Measurements from ENCODE around the gene KCNIP2.

The KCNIP2 gene

DNA sequence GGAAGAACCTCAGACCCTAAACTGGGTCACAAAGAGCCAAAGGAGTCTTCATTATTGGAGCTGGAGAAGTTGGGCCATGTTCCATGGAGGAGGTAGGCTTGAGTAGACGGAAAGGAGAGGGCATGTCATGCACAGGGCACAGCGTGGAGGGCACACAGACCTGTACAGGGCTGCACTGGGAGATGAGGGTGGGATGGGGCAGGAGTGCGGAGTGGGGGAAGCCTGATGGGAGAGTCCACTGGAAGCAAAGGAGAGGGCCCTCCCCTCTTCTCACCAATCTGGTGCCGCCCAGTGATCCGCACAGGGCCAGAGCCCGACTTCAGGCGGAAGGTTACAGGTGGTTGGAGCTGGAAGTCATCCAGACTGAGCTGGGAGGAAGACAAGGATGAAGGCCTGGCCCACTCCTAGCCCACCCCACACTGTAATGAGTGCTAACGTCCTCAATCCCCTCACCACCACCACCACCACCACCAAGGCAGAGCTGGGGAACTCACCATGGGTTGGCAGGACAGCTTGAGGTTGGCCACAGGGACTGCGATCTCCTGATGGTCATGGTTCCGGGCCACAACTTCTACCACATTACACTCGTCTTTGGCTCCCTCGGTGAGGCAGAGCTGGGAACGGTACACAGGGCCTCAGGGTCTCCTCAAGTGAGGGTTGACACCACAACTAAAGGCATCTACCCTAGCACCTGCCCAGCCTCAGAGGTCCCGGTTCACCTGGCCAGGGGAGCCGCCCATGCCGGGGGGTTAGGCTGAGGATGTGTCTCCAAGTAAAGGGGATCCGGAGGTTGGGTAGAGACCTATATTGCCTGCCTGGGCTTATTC, 61.4 kb downstream of the KCNIP2 start:
- no peak for DNase-seq

- DNase-seq: no peak
These were observed 62.0 kb downstream of the KCNIP2 start for GRCh38 chr10:101781655-101781983.

DNA sequence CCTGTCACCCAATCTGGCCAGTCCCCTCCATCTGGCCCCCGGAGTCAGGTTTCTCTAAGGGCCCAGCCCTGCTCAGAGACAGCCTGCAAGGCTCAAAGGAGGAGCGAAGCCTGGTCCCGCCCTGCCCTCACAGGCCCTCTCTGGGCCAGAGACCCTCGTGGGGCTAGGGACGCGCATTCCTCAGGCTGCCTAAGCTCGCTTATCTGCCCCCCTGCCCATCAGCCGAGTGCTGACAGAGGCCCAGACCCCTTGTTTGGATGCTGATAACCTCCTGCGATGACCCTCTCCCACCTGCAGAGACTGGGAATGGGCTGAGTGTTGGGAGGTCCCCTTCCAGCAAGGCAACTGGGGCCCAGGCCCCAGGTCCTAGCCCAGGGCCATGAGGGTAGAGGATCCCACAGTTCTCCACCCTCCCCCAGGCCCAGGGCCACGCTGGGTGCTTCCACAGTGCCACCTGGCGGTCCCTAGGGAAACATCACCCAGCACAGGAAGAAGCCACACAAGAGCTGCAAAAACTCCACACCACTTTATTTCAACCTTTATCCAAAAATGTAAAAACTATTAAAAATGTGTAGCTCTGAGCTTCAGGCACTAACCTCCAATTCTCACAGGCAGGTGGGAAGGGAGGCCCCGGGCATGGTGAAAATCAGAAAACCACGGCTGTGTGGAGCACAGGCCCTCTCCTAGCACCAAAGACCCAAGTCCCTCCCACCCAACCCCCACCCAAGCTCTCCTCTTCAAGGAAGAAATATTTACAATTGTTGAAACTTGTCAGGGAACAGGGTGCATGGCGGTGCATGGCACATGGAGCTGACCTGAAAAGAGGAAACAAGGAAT, 62.6 kb downstream of the KCNIP2 start:
- DNase-seq: peak; percentile 68 to 69

DNA sequence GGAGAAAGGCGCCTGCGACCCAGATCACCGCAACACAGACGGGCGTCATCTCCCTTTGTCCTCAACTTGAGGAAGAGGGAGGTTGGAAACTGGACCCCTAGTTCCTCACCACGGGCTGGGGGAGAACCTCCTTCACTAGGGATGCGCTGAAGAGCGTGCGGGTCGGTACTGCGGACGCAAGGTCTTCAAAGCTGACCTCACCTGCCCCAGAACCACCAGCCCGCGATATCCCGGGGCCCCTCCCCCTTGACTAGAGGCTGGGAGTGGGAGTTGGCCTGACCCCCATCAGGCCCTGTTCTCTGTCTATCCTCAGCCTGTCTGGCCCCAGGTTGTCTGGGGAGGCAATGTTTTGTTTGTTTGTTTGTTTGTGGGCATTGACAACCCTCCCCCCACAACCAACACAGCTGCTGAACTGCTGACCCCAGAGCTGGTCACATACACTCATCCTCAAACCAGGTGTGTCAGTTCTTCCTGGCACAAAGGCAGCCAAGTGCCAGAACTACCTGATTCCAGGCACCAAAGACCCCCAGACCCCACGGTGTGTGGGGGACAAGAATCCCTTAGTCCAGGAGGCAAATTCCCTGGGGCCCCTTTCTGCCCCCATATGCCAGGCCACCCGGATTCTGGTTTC, 63.3 kb downstream of the KCNIP2 start:
- DNase-seq: no peak

- peak; percentile 72 to 88 for DNase-seq
These were observed 63.9 kb downstream of the KCNIP2 start for GRCh38 chr10:101779544-101780186.

GRCh38 chr10:101778781-101779543, 64.6 kb downstream of the KCNIP2 start:
- no peak for DNase-seq

DNA sequence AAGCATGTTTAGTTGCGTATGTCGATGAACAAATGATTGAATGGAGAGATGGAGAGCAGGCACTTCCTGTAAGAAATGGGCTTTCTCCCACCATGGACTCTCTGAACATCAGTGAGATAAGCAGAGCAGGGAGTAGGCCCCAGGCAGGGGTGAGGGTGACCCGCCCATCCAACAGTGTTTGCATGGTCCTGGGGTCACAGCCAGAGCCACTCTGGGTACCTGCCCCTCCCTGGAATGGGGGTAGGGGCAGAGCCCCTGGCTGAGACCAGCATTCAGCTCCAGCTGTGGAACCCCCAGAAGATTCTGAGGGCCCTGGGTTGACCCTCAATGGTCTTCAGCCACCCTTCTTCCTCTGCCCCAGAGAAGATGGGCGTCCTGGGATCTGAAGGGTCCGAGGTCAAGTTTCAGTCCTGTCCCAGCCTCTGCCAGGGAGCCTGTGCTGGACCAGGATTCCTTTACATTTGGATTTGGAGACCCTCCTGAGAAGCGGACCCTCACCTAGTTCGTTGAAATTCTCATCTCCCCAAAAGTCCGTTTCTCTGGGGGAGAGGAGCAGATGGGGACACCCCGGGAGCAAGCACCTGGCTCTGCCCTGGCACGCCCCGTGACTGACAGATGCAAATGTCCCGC, 65.3 kb downstream of the KCNIP2 start:
- DNase-seq: no peak

GRCh38 chr10:101777619-101778145, 65.9 kb downstream of the KCNIP2 start:
- no peak for DNase-seq

DNA sequence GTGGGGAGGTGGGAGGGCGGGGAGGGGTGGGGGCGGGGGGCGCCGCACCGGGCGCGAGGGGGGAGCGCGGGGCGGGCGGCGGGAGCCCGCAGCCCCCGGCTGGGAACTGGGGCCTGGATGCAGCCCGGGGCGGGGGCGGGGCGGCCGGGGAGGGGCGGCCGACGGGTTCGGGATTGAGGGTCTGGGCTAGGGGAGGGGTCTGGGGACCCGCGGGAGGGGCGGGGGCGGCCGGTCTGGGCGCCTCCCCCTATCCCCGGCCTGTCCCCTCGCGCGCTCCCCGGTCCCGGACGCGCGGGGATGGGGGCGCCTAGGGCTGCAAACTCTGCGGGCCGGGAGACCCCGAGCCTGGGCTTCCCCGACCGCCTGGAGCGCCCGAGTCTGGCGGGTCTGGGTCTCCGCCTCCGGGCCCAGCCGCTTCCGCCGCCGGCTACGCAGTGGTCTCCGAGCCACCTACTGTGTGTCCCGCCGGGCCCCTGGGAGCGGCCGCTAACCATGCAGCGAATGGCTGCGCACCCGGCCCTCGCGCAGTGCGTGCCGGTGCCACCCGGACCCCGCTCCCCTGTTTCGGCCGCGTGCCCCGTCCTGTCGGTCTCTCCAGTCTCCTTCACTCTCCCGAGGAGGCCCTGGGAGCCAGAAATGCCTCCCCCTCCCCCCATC, 67.3 kb downstream of the KCNIP2 start:
- no peak for DNase-seq
